ENCODE measurements around the gene MAT1A. TPM values are rescaled to one million over a fixed set of nuclear protein-coding genes. Genes with fewer than 3 reads are reported as not detected.

The MAT1A gene
- total RNA-seq = 10 to 100 TPM in 3 of 6 donors, 1 to 10 TPM in 3; 7.0 to 15.6 (median 10.0) TPM
- polyA plus RNA-seq = 1 to 10 TPM; 4.7 to 8.2 TPM

DNA sequence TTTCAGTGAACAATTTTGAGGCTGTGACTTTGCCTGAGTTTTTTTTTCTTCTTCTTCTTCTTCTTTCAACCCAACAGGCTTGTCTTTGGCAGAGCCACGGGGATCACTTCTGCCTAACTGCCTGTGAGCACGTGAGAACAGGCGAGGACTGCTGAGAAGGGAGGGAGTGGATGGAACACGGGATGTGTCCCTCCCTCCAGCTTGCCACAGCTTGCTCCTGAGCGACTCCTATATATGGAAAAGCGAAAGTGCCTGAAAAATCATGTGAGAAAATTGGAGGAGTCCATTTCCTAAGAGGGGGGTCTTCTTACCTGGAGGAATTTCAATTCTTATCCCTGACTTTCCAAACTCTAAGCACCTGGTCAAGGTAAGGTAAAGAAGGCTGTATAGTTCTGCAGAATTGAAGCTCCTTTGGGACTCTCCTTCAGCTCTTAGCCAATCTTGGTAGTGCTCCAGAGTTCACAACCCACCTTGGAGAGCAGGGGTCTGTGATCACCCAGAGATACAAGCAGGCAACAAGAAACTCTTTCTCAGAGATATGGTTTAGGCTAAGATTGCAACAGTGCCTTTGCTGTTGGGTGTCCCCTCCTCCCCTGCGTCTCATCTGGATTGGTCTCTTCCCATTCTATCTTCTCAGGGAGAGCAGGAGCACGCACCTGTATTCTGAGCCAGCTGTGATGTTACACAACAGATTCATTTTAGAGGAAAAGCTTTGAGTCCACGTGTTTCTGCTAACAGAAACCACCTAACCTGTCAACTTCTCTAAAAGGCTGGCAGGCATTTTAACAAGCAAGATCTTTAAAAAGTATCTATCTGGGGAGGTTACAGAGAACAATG, at the start of gene MAT1A:
Gene MAT1A (minus strand): TSS at position 208 of the 837 bp plus-strand sequence. CDS start 235 bp downstream, outside the sequence.
- ATAC-seq (peak; percentile 86 to 90 (median 88)), DNase-seq (peak; percentile 66 to 82 (median 72)), FAIRE-seq (no peak)
- Histone ChIP-seq H3K27me3 (no peaks in the 10 kb centered on the region), H3K4me1 (peaks cover 14 to 26% (median 15%) of the 10 kb centered on the region in 3 donors), H3K9me3 (no peaks in the 10 kb centered on the region), H3K27ac (peak within 1 kb of the TSS; percentile 39 to 85 (median 74)), H3K36me3 (no peaks in the 10 kb centered on the region), H3K4me3 (peak within 1 kb of the TSS in 3 of 4 donors; percentile 3 to 22 (median 21))
- TF ChIP-seq, protein P1, sequence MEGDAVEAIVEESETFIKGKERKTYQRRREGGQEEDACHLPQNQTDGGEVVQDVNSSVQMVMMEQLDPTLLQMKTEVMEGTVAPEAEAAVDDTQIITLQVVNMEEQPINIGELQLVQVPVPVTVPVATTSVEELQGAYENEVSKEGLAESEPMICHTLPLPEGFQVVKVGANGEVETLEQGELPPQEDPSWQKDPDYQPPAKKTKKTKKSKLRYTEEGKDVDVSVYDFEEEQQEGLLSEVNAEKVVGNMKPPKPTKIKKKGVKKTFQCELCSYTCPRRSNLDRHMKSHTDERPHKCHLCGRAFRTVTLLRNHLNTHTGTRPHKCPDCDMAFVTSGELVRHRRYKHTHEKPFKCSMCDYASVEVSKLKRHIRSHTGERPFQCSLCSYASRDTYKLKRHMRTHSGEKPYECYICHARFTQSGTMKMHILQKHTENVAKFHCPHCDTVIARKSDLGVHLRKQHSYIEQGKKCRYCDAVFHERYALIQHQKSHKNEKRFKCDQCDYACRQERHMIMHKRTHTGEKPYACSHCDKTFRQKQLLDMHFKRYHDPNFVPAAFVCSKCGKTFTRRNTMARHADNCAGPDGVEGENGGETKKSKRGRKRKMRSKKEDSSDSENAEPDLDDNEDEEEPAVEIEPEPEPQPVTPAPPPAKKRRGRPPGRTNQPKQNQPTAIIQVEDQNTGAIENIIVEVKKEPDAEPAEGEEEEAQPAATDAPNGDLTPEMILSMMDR (IDR thresholded peaks at IDR 0.05) = no peak
- intact Hi-C loops (cut with DNase I) = no loop called here
- 10 to 14% methylated on average over 9 of the region's 9 CpGs for WGBS, 2 donors

DNA sequence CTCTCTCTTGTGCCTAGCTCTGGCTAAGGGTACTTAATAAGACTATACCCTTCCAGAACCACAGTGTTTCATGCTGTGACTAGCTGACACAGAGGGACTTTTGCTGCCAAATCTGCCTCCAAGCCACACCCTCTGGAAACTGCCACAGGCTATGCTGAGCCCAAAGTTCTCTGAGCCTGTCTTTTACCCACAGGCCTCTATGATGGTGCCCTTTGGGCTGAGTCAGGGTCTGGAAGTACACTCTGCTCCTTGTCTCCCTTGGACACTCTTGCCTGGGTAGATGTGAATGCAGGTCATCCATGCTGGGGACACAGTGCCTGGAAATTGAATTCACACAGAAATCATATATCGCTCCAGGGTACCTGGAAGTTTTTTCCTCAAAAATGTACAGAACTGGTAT, 44.5 kb upstream of the MAT1A start:
- FAIRE-seq (no peak), ATAC-seq (peak in 1 of 4 donors; percentile 18), DNase-seq (no peak)
- H3K27ac ChIP-seq = no peak overlapping the region
- H3K4me3 ChIP-seq = no peak overlapping the region
- TF ChIP-seq, protein P1 (IDR thresholded peaks at IDR 0.05) = no peak
- intact Hi-C loops (cut with DNase I) = no loop called here
- H3K9me3 ChIP-seq = no peaks in the 10 kb centered on the region
- H3K36me3 ChIP-seq = no peaks in the 10 kb centered on the region
- H3K4me1 ChIP-seq = no peaks in the 10 kb centered on the region
- no peaks in the 10 kb centered on the region for H3K27me3 ChIP-seq
- WGBS, 2 donors = 98% methylated on average over 1 of the region's 1 CpG

- ATAC-seq (peak; percentile 26 to 64 (median 56)), FAIRE-seq (no peak), DNase-seq (peak in 2 of 6 donors; percentile 26 to 34)
- Histone ChIP-seq H3K4me3 (no peak overlapping the region), H3K9me3 (no peaks in the 10 kb centered on the region), H3K36me3 (no peaks in the 10 kb centered on the region), H3K27me3 (no peaks in the 10 kb centered on the region), H3K27ac (peak overlapping the region in 2 of 4 donors; percentile 10 to 15), H3K4me1 (peaks cover 0 to 44% (median 18%) of the 10 kb centered on the region in 3 donors)
- TF ChIP-seq, protein P1 (IDR thresholded peaks at IDR 0.05) = no peak
- 27 to 29% methylated on average over 6 of the region's 6 CpGs for WGBS, 2 donors
- intact Hi-C loops (cut with DNase I) = no loop called here
Observed at GRCh38 chr10:80324891-80325364, 35.5 kb upstream of the MAT1A start.

GRCh38 chr10:80324086-80324485, 34.6 kb upstream of the MAT1A start:
- no peak overlapping the region for H3K4me3 ChIP-seq
- FAIRE-seq (no peak), DNase-seq (no peak), ATAC-seq (peak in 2 of 4 donors; percentile 45 to 48)
- WGBS, 2 donors = 38 to 66% methylated on average over 1 of the region's 1 CpG
- intact Hi-C loops (cut with DNase I) = no loop called here
- H3K27ac ChIP-seq = peak overlapping the region in 1 of 4 donors; percentile 10
- H3K9me3 ChIP-seq = no peaks in the 10 kb centered on the region
- no peaks in the 10 kb centered on the region for H3K27me3 ChIP-seq
- TF ChIP-seq, protein P1 (IDR thresholded peaks at IDR 0.05) = no peak
- peaks cover 0 to 53% (median 20%) of the 10 kb centered on the region in 3 donors for H3K4me1 ChIP-seq
- H3K36me3 ChIP-seq = no peaks in the 10 kb centered on the region
